Progenitor cell of endocrine pancreas (in vitro differentiated cells): Measurements from ENCODE around the gene CPT1A. TPM values are rescaled to one million over a fixed set of nuclear protein-coding genes. Genes with fewer than 3 reads are reported as not detected.

ENCODE experiments used
- DNase-seq: peaks from one replicate; pipeline ENCODE4 v3.0.0; 2021; ENCODE audit warnings: low spot score; ENCODE audit not compliant: unreplicated experiment
- H3K27ac Mint-ChIP-seq: 2 replicates; pipeline ENCODE4 v1.8.0; 2021; ENCODE audit warnings: mild to moderate bottlenecking, moderate library complexity, mixed read lengths
- H3K27me3 Mint-ChIP-seq: 2 replicates; pipeline ENCODE4 v1.8.0; 2021; ENCODE audit warnings: mixed read lengths
- H3K36me3 Mint-ChIP-seq: 2 replicates; pipeline ENCODE4 v1.8.0; 2022; ENCODE audit warnings: mixed read lengths; ENCODE audit not compliant: insufficient read depth
- H3K4me1 Mint-ChIP-seq: 2 replicates; pipeline ENCODE4 v1.8.0; 2021; ENCODE audit warnings: low read depth, mixed read lengths
- H3K4me3 Mint-ChIP-seq: 2 replicates; pipeline ENCODE4 v1.8.0; 2021; ENCODE audit warnings: low read depth, mild to moderate bottlenecking, moderate library complexity, mixed read lengths
- H3K9me3 Mint-ChIP-seq: 2 replicates; pipeline ENCODE4 v1.8.0; 2021; ENCODE audit warnings: low read depth, mixed read lengths
- total RNA-seq: library from RNA; stranded (reverse); gene quantifications from 2 replicates; pipeline ENCODE4 v1.2.1, GENCODE V29; 2021
- TF ChIP-seq, protein P1 (sequence below): fragments of 200-600 bp; sonication (generic); IDR thresholded peaks from one replicate; pipeline ENCODE4 v1.5.0; 2021; ENCODE audit warnings: antibody characterized with exemption, mild to moderate bottlenecking; ENCODE audit not compliant: unreplicated experiment

Gene CPT1A
- total RNA-seq, 1 donor from 2014 or later, result 5.7 TPM

DNA sequence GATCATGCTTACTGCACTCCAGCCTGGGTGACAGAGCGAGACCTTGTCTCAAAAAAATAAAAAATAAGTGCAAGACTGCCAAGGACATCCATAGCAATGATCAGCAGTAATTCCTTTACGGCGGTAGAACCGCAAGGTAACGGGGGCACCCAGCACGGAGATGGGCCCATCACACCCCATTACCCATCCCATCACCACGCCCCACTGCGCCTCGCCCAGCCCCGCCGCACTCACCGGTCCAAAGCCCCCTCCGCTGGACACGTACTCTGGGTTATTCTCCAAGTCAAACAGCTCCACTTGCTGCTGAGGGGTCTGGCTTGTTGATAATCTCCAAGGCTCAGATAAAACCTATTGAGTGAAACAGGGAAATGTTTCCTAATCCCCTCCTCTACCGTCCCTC, 81.7 kb downstream of the CPT1A start:
- H3K27me3 Mint-ChIP-seq, result peaks cover 9% of the 10 kb centered on the region
- TF ChIP-seq, protein P1, sequence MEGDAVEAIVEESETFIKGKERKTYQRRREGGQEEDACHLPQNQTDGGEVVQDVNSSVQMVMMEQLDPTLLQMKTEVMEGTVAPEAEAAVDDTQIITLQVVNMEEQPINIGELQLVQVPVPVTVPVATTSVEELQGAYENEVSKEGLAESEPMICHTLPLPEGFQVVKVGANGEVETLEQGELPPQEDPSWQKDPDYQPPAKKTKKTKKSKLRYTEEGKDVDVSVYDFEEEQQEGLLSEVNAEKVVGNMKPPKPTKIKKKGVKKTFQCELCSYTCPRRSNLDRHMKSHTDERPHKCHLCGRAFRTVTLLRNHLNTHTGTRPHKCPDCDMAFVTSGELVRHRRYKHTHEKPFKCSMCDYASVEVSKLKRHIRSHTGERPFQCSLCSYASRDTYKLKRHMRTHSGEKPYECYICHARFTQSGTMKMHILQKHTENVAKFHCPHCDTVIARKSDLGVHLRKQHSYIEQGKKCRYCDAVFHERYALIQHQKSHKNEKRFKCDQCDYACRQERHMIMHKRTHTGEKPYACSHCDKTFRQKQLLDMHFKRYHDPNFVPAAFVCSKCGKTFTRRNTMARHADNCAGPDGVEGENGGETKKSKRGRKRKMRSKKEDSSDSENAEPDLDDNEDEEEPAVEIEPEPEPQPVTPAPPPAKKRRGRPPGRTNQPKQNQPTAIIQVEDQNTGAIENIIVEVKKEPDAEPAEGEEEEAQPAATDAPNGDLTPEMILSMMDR, result no peak
- no peaks in the 10 kb centered on the region for H3K36me3 Mint-ChIP-seq
- H3K9me3 Mint-ChIP-seq, result no peaks in the 10 kb centered on the region
- H3K27ac Mint-ChIP-seq, result no peak overlapping the region
- no peak overlapping the region for H3K4me3 Mint-ChIP-seq
- no peak for DNase-seq
- H3K4me1 Mint-ChIP-seq, result peaks cover under 1% of the 10 kb centered on the region

DNA sequence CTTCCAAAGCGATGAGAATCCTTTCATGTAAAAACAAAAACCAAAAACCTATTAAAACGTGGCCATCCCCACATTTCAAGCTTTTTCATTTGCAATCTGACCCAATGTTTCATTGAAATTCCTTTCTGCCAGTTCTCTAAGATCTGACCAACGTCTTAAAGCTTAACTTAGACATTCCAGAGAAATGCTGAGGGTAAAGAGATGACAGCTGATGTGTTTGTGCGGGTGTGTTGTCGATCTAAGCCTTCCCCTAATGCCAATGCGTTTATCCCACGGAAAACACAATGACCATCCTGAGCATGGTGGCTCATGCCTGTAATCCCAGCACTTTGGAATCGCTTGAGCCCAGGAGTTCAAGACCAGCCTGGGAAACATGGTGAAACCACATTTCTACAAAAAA, 84.0 kb downstream of the CPT1A start:
- no peaks in the 10 kb centered on the region for H3K9me3 Mint-ChIP-seq
- H3K4me1 Mint-ChIP-seq, result peaks cover 4% of the 10 kb centered on the region
- no peak overlapping the region for H3K4me3 Mint-ChIP-seq
- no peak for DNase-seq
- H3K27ac Mint-ChIP-seq, result no peak overlapping the region
- H3K36me3 Mint-ChIP-seq, result peaks cover 1% of the 10 kb centered on the region
- H3K27me3 Mint-ChIP-seq, result peaks cover 4% of the 10 kb centered on the region
- TF ChIP-seq, protein P1, result no peak

DNA sequence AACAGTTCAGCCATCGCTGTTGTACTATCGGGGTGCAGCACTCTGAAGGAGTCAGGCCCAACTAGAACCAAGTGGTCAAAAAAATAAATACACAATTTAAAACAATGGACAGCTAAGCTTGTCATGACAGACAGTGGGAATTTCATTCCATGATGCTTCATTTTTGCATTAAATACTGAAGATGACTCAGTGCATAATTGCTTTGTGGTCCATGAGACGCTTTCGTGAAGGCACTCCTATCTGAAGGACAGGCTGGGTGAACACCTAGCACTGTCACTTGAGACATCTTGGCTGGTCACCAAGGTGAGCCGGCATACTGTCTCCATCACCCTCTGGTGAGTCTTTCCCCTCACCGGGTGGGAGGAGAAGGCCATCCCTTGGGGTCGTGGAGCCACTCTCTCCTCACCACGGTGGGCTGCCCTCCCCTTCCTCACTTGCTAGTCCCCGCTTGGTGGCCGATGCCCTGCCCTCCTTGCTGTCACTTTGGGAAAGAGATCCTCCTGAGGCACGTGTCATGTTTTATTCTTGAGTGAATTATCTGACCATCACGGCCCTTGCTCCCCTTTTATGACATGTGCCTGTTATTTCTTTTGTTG, 85.4 kb downstream of the CPT1A start:
- H3K4me3 Mint-ChIP-seq, result no peak overlapping the region
- H3K27me3 Mint-ChIP-seq, result no peaks in the 10 kb centered on the region
- H3K4me1 Mint-ChIP-seq, result peaks cover 6% of the 10 kb centered on the region
- no peak for DNase-seq
- H3K9me3 Mint-ChIP-seq, result no peaks in the 10 kb centered on the region
- H3K36me3 Mint-ChIP-seq, result peaks cover 1% of the 10 kb centered on the region
- no peak overlapping the region for H3K27ac Mint-ChIP-seq
- TF ChIP-seq, protein P1, result no peak

DNA sequence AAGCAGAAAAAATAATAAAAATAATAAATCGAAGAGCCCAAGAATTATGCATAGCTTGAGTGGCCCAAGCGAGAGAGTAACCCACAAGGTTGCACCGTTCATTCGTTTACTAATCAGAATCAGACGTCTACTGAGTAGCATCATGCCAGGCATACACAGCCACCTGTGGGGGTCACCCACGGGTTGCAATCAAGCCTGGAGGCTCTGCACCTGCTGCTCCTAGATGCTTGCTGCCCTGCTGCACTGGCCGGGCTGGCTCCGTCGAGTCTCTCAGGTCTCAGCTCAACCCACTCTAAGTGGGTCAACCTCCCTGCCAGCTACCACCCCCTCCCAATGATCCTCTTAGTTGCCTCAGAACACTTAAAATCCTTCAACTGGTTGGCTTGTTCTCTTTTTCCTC, 88.4 kb downstream of the CPT1A start:
- H3K4me1 Mint-ChIP-seq, result peaks cover 14% of the 10 kb centered on the region
- TF ChIP-seq, protein P1, result no peak
- no peak overlapping the region for H3K4me3 Mint-ChIP-seq
- peaks cover 1% of the 10 kb centered on the region for H3K36me3 Mint-ChIP-seq
- H3K27ac Mint-ChIP-seq, result no peak overlapping the region
- no peaks in the 10 kb centered on the region for H3K9me3 Mint-ChIP-seq
- H3K27me3 Mint-ChIP-seq, result peaks cover 2% of the 10 kb centered on the region
- DNase-seq, result no peak

DNA sequence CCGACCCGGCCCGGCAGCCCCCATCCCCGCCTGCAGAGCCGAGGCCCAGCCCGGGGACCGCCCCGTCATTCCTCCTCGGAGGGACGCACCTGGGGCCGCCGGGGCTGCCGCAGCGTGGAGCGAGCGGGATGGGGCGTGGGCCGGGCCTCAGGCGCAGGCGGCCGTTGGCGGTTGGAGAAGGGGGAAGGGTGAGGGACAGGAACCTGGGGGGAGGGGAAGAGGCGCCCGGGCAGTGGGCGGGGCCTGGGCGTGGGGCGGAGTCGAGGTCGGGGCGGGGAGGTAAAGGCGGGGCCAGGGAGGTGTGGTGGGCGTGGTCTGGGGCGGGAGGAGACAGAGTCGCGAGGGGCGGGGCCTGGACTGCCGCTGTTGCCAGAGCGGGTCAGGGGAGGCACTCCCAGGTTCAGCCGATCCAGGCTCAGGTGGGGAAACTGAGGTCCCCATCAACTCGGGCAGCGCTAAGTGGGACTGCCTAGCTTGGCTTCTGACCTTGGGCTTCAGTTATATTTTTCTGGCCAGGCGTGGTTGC, 90.3 kb downstream of the CPT1A start, which contains the start of gene TESMIN:
Gene TESMIN, minus strand, starts transcription at position 190 of the 526 bp plus-strand sequence. CDS start 860 bp downstream, outside the sequence.
- TF ChIP-seq, protein P1, result no peak
- Mint-ChIP-seq H3K27ac (no peak within 1 kb of the TSS), H3K9me3 (no peaks in the 10 kb centered on the region), H3K27me3 (peaks cover 2% of the 10 kb centered on the region), H3K36me3 (peaks cover 7% of the 10 kb centered on the region), H3K4me1 (peaks cover 14% of the 10 kb centered on the region), H3K4me3 (peak within 1 kb of the TSS; percentile 76)
- DNase-seq, result peak; percentile 92
